Activated gamma-delta T cell treated with anti-CD3 and anti-CD28 coated beads, Interleukin-2, amount 50 U/mL, for 16 hours (primary cell): Measurements from ENCODE around the gene COG5.

Experiments
- DNase-seq: peaks from one replicate; pipeline ENCODE4 v3.0.0-alpha.2; 2020; ENCODE audit warnings: low read depth

The COG5 gene

DNA sequence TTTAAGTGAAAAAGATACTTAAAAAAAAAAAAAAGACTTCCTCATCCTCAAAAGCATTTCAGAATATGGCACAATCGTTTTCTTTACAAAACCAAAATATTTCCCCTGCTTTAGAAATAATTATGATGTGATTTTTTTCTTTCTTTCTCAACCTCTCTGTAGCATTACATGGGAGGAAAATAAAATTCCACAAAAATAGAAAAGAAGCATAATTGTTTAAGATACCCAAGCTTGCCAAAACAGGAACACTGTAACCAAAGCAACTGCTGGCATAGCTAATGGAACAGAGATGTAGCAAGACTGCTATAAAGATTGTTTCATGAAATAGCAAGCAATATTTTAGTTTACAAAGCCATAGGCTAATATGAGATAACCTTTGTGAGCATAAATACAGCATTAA, 169.4 kb downstream of the COG5 start:
- DNase-seq = no peak

DNA sequence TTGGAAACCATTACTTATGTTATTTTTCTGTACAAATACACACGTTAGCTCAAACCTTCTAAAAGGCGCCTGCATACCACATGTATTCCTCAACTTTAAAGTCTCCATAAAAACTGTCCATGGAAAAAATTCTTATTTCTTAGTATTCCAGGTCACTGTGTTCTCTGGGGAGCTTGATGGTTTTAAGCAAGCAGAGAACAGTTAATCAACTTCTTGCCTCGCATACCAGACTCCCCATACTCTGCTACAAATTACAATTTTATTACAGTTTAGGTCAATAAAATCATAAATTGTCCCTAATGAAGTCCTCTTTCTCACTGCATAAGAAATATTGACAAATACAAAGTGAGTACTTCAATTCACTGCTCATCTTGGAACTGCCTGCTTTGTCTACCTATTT, 170.9 kb downstream of the COG5 start:
- DNase-seq = no peak

DNA sequence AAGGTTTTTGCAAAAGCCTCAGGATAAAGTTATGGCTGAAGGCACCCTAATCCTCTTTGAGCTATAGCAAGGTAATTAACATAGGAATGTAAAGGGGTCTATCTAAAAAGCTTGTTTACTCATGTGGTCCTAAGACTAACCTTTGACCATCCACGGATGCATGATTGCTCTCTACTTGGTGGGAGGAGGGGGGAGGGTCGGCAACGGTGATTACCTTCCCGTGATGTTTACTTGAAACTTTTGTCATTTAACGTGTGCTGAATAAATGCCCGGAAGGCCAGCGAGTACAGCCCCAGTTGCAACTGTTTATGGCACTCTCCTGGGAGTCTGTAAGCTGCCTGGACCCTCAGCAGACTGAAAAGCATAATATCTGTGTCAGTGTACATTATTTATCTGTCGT, 172.8 kb downstream of the COG5 start:
- no peak for DNase-seq

DNA sequence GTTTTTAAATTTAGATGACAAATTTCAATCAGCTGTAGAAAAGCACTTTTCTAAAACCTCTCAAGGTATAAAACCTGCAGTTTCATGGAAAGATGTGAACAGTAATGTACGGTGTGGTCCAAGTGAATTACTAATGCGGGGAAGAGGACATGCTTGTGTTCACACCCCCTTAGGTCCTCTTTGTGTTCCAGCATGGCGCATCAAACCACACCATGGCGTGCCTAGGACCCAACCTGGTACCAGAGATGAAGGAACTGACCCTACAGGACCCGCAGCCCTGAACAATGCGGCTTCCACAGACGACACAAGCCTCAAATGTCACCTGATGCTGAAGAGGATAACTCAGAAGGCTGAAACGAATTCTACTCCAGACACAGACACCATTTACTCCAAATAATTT, 175.1 kb downstream of the COG5 start:
- DNase-seq = no peak

DNA sequence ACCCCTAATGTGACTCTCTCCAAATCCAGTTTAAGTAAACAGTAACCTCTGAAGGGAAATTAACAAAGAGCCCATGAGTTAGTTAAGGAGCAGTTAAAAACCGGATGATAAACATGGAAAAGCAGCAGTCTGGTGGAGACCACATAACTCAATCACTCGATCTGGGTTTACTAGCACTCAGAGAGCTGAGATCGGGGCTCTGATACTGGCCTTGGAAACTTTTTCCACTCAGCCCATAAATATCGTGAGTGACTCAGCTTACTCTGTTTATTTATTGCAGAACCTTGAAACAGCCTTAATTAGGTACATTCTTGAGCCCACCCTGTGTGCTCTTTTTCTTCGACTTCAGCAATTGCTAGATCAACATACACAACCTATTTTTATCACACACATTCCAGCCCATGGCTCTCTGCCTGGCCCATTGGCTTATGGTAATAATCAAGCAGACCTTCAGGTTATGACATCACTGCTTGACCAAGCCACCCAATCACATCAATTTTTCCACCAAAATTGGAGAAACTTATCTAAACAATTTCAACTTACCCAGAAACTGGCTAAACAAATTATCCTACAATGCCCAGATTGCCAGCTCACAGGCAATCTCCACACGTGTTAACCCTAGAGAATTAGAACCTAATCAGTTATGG, 176.0 kb downstream of the COG5 start:
- DNase-seq = no peak

DNA sequence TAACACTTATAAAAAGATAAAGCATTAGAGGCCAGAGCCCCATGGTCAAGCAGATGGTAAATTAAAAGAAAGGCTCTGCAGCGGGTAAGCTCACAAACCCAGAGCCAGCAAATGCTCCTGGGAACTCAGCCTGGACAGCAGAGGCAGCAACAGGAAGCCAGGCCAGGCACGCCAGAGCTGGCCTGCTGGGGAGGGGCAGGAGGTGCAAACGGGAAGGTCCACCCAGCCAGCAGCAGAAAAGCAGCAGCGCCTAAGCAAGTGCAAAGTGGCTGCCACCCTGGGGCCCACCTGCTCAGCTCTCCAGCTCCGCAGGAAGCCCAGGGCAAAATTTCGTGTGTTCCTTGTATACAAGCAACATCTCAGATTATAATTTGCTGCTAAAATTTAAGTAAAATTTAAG, 176.6 kb downstream of the COG5 start:
- no peak for DNase-seq

DNA sequence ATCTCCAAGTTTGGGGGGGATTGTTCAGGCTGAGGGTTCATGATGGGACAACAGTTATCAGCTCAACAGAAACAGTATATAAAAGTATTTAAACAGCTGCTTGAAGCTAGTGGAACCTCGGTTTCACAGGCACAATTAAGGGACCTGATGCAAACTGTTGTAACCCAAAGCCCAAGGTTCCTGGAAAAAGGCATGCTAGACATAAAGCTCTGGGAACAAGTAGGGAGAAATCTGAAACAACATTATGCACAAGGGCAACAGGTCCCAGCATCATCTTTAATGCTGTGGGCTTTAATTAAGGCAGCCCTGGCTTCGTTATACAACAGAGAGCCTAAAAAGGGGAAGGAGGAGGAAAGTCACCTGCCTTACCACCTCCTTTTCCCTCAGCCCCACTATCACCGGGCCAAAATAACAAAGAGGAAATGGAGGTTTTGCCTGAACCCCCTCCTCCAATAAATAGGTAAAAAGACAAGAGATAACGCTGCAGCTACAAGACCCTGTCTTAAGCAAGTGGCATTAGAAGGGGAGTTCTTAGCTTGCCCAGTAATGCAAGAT, 177.1 kb downstream of the COG5 start:
- no peak for DNase-seq

DNA sequence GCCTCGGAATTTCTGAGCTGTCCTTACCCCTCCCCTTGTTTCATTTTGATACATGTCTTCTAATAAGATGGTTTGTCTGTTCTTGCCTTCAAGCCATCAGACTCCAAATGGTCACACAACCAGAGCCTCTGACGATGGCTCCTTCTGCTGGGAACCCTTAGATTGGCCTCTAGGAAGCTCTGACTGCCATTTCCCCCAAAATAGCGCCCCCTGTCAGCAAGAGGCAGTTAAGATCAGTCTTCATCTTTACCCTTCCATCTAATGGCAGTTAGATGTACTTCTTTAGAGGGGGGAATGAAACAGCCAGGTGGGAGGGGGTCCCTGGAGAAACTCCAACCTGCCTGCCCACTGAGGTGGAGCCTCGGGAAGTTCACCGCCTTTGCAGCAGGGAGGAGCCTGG, 179.7 kb downstream of the COG5 start:
- no peak for DNase-seq

DNA sequence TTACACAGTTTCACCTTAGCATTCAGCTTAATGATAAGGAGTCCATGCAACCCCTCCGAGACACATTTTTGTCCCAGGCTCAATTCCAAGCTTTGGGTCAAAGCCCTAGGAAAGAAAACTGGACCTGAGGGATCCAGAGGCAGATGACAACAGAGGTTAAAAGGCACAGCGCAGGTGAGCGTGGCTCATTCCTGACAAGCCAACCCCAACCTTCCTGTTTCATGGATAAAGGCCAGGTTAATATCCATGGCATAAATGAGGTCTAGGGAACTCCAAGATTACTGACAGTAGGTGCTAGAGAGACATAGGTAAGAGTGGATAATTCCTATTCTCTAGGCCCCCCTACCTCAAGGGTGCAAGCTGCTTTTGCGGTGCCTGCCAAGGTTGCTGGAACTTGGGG, 180.5 kb downstream of the COG5 start:
- no peak for DNase-seq

DNA sequence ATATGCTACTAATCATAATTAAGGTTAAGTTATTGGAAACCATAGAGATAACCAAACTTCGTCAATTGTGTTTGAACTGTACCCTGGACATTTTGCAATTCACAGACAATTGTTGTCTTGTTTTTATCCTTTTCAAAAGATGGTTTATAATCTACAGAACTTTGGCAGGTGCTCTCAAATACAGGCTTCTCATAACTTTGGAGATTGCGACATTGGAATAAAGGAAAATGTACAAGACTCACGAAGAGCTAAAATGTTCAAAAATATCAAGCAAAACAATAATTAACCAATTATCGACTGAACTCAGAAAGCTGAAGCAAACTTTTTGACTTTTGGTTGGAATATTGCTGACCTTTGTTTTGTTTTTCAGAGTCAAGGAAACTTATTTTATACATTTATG, 182.3 kb downstream of the COG5 start:
- no peak for DNase-seq

DNA sequence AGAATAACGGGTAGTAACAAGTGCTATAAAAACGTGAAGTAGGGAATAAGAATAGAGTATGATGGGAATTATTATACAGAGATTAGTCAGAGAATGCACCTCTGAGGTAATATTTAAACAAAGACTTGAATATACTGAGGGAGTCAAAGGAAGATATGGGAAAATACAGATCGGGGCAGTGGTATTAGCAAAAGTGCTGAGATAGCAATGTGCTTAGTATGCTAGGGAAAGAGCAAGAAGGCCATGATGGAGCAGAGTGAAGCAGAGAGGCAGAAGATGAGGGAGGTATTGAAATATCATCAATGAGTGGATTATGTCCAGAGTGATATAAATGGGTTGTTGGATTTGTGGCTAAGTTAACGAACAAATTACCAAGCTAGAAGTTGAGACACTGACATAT, 190.4 kb downstream of the COG5 start:
- DNase-seq = no peak

DNA sequence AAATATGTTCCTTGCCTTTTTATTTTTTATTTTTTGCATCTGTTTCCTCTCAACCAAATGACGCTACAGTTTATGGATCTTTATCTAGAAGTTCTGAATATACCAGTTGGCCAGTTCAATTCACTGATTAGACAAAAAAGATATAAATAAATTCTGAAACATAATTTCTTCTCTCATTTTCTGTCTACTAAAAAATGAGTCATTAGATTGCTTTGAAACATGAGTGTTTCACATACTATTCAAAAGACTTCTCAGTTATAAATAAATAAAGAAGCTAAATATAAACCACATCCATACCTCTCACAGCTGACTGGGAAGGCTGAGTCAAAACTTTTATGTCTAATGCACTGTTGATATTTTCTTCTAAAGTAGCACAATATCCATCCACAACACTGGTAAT, 191.4 kb downstream of the COG5 start:
- no peak for DNase-seq

DNA sequence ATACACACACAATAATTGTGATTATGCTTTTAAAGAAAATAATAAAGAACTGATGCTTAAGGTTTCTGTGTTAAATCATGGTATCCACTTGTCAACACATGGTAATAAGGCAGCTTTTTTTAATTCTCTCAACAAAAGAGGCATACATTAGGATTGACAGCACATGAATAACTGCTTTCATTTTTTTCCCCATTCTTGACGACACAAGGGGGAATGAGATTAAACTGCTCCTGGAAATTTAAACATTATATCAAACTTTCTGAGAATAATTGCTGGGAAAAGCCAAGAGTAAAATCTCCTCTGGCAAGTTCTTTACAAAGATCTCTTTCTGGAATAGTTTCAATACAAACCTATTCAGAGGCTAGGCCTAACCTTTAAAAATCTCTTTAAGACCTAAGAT, 192.9 kb downstream of the COG5 start:
- DNase-seq = no peak

DNA sequence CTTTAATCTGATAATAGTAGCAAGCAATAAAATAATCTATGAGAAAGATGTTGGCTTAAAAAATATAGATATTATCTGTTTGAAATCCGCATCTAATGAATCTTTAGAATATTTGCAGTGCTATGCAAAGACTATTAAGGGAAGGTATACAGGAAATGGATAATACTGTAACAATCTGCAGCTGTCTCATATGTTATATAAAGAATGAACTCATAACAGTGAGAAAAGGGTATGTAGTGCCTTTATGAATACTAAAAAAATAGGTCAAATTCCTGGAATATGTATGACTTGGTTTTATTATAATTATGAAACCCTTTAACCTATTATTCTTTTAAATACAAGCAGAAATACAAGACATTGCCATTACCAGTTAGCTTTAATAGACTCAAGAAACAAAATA, 198.9 kb downstream of the COG5 start:
- DNase-seq = no peak

DNA sequence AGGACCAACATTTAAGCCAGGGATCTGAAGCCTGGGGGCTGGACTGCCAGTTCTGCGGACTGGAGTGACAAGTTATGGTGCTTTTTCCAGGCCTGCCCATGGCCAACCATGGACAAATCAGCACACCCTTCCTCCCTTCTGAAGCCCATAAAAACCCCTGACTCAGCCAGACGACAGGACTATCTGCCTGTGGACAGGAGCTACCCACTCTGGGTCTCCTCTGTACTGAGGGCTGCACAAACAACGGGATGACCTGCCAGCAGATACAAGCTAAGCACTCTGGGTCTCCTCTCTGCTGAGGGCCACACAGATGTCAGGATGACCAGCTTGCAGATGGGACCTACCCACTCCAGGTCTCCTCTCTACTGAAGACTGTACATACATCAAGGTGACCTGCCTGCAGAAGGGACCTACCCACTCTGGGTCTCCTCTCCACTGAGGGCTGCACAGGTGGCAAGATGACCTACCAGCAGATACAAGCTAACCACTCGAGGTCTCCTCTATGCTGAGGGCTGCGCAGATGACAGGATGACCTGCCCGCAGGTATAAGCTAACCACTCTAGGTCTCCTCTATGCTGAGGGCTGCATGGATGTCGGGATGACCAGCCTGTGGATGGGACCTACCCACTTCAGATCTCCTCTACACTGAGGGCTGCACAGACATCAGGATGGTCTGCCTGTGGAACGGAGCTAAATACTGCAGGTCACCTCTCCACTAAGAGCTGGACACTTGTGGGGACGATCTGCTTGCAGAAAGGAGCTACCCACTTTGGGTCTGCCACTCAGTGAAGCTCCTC, 204.0 kb downstream of the COG5 start:
- DNase-seq = no peak

DNA sequence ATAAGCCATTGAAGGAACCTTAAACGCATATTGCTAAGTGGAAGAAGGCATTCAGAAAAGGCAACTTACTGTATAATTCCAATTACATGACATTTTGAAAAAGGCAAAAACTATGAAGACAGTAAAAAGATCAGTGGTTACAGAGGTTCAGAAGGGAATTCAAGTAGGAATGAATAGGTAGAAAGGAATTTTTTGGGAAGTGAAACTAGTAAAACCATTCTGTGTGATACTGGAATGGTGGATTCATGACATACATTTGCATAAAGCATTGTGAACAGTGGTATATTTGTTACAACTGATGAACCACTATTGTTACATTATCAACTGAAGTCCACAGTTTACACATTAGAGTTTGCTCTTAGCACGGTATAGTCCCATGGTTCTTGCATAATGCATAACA, 208.1 kb downstream of the COG5 start:
- no peak for DNase-seq

DNA sequence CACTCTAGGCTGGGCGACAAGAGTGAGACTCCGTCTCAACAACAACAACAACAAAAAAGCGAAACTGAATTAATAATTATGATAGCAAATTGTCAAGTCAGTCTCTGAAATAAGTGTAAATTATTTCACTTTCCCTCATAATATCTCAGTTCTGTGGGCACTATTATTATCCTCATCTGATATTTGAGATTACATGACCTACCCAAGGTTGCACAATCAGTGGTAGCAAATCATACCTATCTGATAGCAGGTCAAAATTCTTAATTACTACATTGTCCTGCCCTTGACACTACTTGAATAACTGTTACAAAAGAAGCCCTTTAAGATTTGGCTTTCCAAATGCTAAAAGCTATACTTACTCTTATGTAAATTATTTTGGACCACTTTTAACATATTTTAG, 209.1 kb downstream of the COG5 start:
- no peak for DNase-seq

DNA sequence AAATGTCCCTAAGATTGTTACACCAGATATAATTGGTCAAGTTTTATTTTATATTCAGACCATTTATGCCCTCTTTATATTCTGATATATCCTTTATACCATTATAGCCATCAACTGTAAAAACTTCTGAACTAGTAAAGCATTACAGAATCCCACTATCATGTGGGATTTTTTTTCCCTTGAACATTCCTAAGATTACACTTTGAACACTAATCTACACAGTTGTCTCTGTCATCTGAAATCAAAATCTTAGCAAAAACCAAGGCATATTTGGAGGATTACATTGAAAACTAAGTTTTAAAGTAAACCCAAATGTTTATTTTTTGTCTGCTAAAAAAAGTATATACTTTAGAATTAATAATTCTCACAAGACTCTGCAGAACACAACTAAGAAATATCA, 210.0 kb downstream of the COG5 start:
- no peak for DNase-seq

DNA sequence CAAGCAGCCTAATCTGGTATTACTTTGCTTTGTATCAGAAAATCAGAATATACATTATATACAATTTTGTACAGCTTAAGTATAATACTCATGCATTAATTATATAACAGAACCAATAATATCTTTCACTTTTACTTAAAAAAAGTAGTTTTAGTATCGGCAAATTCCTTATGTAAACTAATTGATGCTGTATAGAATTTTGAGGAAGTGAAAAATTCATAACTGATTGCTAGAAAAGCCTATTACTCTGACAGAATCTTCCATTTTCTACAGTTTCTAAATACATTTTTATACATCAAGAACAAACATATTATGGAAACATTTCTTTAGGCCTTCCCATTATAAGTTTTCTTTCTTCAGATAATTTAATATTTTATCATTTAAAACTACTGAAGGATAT, 217.8 kb downstream of the COG5 start:
- DNase-seq = no peak

DNA sequence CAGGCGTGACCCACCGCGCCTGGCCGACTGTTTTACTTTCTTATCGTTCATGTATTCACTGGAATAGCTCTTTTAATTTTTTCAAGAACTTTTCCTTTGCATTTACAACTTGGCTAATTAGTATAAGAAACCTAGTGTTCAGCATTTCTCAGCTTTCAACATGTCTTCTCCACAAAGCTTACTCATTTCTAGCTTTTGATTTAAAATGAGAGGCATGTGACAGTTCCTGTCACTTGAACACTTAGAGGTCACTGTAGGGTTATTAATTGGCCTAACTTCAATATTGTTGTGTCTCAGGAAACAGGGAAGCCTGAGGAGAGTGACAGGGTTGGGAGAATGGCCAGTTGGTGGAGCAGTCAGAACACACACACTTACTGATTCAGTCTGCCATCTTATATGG, 218.9 kb downstream of the COG5 start:
- DNase-seq = no peak

DNA sequence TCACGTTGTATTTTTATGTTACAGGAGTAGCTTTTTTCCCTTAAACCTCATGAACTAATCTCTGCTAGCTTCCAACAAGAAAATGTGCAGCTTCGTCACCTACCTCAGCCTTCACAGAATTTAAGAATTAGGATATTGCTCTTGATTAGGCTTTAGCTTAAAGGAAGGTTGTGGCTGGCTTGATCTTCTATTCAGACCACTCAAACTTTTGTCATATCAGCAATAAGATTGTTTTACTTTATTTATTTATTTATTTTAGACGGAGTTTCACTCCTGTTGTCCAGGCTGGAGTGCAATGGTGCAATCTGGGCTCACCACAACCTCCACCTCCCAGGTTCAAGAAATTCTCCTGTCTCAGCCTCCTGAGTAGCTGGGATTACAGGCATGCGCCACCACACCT, 219.4 kb downstream of the COG5 start:
- no peak for DNase-seq

DNA sequence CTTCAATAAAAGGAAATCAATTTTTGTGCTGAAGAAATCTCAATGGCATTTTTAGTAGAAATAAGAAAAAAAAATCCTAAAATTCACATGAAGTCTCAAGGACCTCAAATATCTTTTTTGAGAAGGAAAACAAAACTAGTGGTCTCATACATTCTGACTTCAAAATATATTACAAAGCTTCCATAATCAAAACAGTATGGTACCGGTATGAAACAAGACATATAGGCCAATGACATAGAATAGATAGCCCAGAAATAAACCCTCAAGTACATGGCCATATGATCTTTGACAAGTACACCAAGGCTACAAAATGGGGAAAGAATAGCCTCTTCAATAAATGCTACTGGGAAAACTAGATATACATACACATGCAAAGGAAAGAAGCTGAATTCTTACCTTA, 225.6 kb downstream of the COG5 start:
- no peak for DNase-seq

DNA sequence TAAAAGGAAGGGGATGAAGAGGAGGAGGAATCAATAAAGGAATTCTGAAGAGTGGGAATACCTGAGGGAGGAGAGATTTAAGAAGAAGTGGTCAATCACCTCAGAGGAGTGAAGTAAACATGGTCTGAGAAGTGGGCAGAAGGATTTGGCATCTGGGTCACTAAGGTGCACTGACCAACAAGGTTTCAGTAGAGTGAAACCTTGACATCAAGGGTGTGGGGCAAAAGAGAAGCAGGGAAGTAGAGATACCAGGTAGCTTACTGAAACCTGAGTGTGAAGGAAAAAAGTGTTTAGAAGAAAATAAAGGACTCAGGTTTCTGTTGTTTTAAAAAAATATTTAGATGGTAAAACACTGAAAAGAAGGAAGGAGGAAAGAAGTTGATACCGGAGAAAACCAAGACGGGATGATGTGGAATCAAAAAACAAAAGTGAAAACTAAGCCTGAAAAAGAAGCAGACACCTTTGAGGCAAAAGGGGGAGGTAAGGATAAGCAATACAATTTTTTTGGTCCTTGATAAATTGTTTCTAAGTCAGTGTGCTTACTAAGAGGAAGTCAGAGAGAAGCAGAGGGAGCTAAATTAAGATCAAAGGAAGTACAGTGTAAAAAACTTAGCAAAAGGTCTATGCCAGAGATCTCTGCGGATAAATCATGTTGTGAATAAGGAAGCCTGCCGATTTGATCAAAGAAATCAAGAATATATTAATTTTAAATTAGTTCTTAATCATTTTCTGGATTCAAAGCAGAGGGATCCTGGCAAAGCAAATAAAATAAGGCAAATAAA, 231.0 kb downstream of the COG5 start:
- no peak for DNase-seq
